ENCODE measurements around the gene RUFY3.
A peak's percentile ranks its signal among the peaks of the same experiment; 100 is the strongest.
"Not testable (repeated sequence)": the region's sequence is repeated elsewhere in the genome, so short reads cannot be mapped to it uniquely, and the experiment has no call there.

RUFY3 gene

GRCh38 chr4:70704931-70705182 is 16.9 kb upstream of the RUFY3 start:
- FAIRE-seq (no peak), DNase-seq (ENCODE audit: insufficient read length, low spot score) (no peak)

DNA sequence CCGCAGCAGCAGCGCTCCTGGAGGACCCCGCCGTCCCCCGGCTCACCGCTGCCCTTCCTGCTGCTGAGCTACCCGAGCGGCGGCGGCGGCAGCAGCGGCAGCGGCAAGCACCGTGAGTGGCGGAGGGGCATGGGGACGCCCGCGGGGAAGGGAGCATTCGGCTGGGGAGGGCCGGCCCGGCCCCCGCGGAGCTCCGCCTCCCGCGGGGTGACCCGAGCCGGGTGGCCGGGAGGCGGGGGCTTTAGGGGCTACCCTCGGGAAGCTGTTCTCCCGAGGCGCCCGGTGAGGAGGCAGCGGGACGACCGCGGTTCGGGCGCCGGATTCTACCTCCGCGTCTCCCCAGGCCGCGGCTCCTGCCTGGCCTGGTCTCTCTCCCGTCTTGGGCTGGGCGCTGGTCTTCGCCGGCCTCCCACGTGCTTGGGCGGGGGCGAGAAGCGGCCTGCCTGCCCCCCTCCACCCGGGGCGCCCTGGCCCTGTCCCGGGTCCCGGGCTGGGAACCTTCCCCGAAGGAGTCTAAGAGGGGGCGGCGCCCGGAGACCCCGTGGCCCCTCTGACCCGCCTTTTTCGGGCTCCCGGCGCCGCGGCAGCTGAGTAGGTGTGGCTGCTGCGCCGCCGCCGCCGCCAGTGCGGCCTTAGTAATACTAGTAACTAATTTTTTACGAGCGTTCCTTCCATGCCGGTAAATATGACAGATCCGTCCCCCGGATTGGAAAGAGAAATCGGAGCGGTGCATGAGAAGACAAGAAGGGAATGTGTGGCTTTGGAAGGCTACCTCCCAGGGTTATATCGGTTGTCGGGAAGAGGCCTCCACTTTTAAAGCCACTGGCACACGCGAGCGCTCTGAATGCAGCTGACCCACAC is 16.4 kb upstream of the RUFY3 start:
- FAIRE-seq = no peak
- peak; percentile 36 for DNase-seq (ENCODE audit: insufficient read length, low spot score)

- FAIRE-seq (no peak), DNase-seq (ENCODE audit: insufficient read length, low spot score) (no peak)
Measured at GRCh38 chr4:70706044-70706461, 15.7 kb upstream of the RUFY3 start.

DNA sequence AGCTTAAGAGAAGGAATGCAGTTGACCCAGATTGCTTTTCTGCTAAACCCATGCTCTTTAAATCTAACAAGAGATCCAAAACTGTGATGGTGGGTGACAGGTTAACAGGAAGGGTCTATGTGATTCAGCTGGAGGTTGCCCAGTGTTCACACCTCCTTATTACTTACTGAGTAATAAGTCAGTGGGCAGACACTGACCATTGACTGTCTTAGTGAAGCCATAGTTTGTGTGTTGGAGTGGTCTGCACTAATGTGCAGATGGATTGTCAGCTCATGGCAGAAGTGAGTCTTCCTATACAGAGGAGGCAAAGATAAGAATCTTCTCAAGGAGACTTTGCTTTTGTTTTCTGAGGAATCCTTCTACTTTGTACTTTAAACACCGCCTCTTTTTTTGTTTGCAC is 15.2 kb upstream of the RUFY3 start:
- FAIRE-seq (no peak), DNase-seq (ENCODE audit: insufficient read length, low spot score) (no peak)

- FAIRE-seq = no peak
- no peak for DNase-seq (ENCODE audit: insufficient read length, low spot score)
Measured at GRCh38 chr4:70709611-70710205, 12.1 kb upstream of the RUFY3 start.

DNA sequence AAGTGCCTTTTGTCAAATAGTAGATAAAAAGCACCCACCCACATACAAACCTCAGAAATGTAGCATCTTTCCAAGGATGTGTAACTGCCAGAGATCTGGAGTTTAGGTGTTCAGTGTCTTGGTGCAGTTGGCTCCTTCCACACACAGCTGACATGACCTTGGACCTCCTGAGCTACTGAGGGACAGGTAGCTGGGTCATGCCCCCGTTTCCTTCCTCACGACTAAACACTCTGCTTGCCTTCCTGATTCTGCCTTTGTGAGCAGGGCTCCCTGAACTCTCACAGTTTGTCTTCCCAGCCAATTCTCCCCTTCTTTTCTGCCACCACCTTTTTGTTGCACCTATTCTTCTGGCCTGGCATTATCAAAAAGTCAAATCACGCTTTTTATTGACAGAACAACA is 10.2 kb upstream of the RUFY3 start:
- no peak for DNase-seq (ENCODE audit: insufficient read length, low spot score)
- FAIRE-seq = no peak

DNA sequence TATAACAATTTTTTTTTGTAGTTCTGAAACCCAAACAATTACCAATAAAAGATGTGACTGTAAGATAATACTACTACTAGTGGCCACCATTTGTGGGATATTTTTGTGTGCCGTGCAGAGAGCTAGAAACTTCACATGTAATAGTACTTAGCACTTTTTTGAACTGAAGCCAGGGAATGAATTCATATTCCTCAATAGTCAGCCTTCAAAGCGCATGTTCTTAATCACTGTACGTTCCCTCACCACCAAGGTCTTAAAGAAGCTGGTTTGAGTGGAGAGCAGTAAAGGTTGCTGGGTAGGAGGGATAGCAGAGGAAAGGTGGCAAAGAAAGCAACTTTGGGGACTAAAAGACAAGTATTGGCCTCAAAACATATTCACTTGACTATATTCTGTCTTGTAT is 9.6 kb upstream of the RUFY3 start:
- no peak for FAIRE-seq
- DNase-seq (ENCODE audit: insufficient read length, low spot score) = no peak

GRCh38 chr4:70712604-70713452 is 8.9 kb upstream of the RUFY3 start:
- FAIRE-seq = no peak

GRCh38 chr4:70713453-70714078 is 8.2 kb upstream of the RUFY3 start:
- FAIRE-seq (no peak), DNase-seq (ENCODE audit: insufficient read length, low spot score) (no peak)

More at GRCh38 chr4:70712604-70713452, 8.9 kb upstream of the RUFY3 start:
- DNase-seq (ENCODE audit: insufficient read length, low spot score) = no peak

- FAIRE-seq = no peak
- no peak for DNase-seq (ENCODE audit: insufficient read length, low spot score)
Measured at GRCh38 chr4:70714079-70714887, 7.5 kb upstream of the RUFY3 start.

GRCh38 chr4:70715097-70715496 is 6.7 kb upstream of the RUFY3 start:
- no peak for DNase-seq (ENCODE audit: insufficient read length, low spot score)
- FAIRE-seq = no peak

GRCh38 chr4:70718811-70719604 is 2.8 kb upstream of the RUFY3 start:
- no peak for FAIRE-seq

DNA sequence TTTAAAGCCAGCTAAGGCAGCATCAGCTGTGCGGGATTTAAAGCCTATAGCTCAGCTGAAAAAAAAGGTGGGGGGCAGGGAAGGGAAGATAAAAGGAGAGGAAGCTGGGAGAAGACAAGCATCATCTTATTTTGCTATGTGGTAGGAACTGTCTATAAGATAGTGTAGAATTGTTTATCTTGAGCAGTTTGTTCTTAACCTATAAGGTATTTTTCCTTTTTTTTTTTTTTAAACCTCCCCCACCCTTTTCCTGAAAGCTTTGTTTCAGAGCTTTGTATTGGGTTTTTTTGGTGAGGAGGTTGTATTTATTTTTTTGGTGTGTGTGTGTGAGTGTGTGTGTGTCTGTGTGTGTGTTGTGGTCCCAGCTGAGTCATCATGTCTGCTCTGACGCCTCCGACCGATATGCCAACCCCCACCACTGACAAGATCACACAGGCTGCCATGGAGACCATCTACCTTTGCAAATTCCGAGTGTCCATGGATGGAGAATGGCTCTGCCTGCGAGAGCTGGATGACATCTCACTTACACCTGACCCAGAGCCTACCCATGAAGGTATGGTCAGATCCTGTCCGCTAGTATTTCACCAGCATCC is 531 bp downstream of the RUFY3 start:
- peak; percentile 67 for FAIRE-seq
- DNase-seq (ENCODE audit: insufficient read length, low spot score) = no peak

More at GRCh38 chr4:70718811-70719604, 2.8 kb upstream of the RUFY3 start:
- no peak for DNase-seq (ENCODE audit: insufficient read length, low spot score)

GRCh38 chr4:70724463-70724862 is 2.7 kb downstream of the RUFY3 start:
- FAIRE-seq (no peak), DNase-seq (ENCODE audit: insufficient read length, low spot score) (no peak)

DNA sequence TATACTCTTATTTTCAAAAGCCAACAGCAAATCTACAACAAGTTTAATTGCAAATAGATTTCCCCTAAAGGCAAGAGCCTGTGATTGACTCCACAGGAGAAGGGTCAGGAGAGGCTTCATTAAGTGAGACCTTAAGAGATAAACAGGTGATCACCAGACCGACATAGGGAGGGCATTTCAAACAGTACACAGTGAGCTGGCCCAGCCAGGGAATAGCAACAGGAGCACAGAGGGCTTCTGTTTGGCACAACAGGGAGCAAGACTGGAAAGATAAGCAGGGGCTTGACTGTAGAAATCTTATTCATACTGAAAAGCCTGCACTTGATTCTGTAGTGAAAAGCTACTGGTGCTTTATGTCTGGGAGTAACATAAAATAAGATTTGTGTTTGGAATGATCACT is 3.9 kb downstream of the RUFY3 start:
- no peak for DNase-seq (ENCODE audit: insufficient read length, low spot score)
- no peak for FAIRE-seq

DNA sequence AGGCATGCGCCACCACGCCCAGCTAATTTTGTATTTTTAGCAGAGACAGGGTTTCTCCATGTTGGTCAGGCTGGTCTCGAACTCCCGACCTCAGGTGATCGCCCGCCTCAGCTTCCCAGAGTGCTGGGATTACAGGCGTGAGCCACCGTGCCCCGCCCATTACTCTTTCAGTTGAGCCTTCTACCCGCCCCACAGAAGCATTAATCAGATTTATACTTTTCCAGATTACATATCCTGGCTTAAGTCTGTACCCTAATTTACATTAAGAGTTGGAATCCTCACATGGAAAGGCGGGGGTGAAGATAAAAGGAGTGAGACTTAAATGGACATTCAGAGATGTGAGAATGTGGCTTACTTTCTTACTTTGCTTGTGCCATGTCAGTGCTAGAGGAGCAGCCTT is 4.8 kb downstream of the RUFY3 start:
- FAIRE-seq; DNase-seq (ENCODE audit: insufficient read length, low spot score): not testable (repeated sequence)

- no peak for FAIRE-seq
- no peak for DNase-seq (ENCODE audit: insufficient read length, low spot score)
Measured at GRCh38 chr4:70728091-70728490, 6.3 kb downstream of the RUFY3 start.

- not testable (repeated sequence) for FAIRE-seq; DNase-seq (ENCODE audit: insufficient read length, low spot score)
Measured at GRCh38 chr4:70732878-70733277, 11.1 kb downstream of the RUFY3 start.
